Measurements from ENCODE around the gene SCAF4.
"Not testable (repeated sequence)": the region's sequence is repeated elsewhere in the genome, so short reads cannot be mapped to it uniquely, and the experiment has no call there.

Gene SCAF4

DNA sequence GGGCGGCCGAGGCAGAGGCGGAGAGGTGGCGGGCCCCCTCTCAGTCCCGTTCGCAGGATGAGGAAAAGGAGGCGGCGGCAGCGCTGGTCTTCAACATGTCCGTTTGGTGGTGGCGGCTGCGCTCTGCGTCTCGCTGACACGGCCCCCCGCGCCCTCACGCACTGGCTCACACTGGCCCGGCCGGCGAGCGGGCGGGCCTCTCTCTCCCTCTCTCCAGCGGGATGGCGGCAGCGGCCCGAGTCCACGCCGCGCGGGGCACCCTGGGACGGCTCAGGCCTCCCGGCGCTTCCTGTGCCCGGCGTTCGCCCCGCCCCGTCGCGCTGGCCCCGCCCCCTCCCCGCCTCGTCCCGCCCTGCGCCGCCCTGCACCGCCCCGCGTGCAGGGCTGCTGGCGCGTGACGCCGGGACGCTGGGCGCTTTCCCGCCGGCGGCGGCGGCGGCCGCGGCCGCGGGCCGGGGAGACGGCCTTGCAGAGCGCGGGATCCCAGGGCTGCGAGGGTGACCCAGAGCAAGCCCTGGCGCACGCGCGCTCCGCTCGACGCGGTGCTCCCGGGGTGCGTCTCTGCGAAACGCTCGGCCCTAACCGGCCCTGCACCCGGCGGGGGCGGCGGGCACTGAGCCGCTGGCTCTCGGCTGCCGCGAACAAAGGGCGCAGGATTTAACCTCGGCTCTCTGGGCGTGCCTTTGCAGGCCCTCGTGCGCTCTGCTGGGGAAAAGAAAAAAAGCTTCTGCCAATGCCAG is at the start of gene SCAF4:
Gene SCAF4 (minus strand): TSS at position 262 of the 740 bp plus-strand sequence. CDS start 426 bp downstream, outside the sequence.
- peak; percentile 97 for DNase-seq

DNA sequence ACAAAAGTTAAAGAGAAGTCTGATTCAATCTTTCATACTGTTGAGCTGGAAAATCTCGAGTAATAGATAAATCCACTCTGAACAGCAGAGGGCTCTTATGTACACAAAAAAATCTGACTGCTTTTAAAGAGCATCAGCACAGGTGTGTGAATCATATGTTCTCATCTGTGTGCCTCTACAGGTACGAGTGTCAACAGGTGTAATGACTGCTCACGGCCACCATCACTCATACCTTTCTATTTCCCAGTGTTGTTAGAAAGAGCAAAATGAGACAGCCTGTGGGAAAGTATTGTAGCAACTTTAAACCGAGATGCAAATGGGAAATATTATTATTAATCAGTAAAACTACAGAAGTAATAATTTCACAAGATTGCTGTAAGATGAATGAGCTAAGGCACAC is 49.0 kb upstream of the SCAF4 start:
- DNase-seq = no peak

- no peak for DNase-seq
These were observed 46.6 kb upstream of the SCAF4 start for GRCh38 chr21:31778546-31778945.

DNA sequence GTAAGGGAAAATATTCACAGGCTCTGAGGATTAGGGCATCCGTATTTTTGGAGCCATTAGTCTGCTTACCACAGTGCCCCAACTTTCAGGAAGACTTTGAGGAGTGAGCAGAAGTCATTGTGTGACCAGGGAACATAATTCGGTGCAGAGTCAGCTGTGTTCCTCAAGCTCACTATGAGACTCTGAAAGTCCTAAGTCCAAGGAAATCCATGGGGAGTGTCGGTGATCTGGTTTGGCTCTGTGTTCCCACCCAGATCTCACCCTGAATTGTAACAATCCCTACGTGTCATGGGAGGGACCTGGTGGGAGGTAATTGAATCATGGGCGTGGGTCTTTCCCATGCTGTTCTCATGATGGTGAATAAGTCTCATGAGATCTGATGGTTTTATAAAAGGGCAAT is 45.9 kb upstream of the SCAF4 start:
- no peak for DNase-seq

DNA sequence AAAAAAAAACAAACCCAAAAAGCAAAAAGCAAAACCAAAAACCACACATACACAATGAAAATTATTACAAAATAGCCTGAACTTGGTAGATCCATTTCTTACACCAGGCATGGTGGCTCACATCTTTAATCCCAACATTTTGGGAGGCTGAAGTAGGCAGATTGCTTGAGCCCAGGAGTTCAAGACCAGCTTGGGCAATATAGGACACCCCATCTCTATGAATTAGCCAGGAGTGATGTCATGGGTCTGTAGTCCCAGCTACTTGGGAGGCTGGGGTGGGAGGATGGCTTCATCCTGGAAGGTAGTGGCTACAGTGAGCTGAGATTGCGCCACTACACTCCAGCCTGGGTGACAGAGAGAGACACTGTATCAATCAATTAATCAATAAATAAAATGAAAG is 42.1 kb upstream of the SCAF4 start:
- DNase-seq = peak; percentile 43

- DNase-seq = peak; percentile 82
These were observed 41.0 kb upstream of the SCAF4 start for GRCh38 chr21:31772674-31773555.

- DNase-seq = no peak
These were observed 39.8 kb upstream of the SCAF4 start for GRCh38 chr21:31771685-31772084.

DNA sequence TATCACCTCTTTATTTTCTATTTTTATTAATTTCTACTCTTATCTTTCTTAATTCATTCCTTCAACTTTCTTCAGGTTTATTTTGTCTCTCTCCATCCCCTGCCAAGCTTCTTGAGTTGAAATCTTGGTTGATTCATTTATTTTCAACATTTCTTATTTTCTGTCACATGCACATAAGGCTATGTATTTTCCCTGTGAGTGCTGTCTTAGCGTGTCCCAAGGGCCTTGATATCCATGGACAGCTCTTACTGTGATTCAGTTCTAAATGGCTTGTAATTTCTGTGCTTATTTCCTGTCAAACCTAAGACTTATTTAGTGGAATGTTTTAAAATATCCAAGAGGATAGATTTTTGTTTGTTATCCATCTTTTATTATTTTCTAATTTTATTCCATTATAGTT is 36.8 kb upstream of the SCAF4 start:
- no peak for DNase-seq

DNA sequence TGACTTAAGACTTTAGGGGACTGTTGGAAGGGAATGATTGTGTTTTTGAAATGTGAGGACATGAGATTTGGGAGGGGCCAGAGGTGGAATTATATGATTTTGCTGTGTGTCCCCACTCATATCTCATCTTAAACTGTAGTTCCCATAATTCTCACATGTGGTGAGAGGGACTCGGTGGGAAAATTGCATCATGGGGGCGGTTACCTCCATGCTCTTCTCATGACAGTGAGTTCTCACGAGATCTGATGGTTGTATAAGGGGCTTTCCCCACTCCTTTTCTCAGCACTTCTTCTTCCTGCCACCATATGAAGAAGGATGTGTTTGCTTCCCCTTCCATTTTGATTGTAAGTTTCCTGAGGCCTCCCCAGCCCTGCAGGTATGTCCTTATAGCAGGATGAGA is 35.0 kb upstream of the SCAF4 start:
- peak; percentile 30 for DNase-seq

DNA sequence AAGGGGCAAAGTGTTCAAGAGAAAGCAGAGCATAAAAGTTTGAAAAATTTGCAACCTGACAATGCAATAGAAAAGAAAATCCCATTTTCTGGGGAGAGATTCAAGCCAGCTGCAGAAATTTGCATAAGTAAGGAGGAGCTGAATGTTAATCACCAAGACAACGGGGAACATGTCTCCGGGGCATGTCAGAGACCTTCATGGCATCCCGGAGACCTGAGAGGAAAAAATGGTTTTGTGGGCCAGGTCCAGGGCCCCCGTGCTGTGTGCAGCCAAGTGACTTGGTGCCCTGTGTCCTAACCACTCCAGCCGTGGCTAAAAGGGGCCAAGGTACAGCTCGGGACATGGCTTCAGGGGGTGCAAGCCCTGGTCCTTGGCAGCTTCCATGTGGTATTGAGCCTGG is 33.9 kb upstream of the SCAF4 start:
- DNase-seq = not testable (repeated sequence)

GRCh38 chr21:31760931-31761330 is 29.0 kb upstream of the SCAF4 start:
- DNase-seq = no peak

GRCh38 chr21:31756787-31757186 is 24.9 kb upstream of the SCAF4 start:
- DNase-seq = no peak

DNA sequence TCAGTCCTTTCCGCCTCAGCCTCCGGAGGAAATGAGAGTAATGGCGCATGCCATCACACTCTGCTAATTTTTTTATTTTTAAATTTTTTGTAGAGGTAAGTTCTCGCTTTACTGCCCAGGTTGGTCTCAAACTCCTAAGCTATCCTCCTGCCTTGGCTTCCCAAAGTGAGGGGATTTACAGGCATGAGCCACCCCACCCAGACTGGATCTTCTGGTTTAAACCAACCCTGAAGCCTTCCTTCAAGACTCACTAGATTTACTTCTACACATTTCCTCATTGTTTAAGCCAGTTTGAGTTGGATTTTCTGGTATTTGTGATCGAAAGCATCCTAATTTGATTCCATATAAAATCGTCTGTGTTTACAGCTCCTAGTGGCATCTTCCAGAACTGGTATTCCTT is 23.1 kb upstream of the SCAF4 start:
- DNase-seq = no peak

- DNase-seq = no peak
These were observed 22.7 kb upstream of the SCAF4 start for GRCh38 chr21:31754708-31754960.

- DNase-seq = peak; percentile 39
These were observed 22.2 kb upstream of the SCAF4 start for GRCh38 chr21:31753949-31754707.

GRCh38 chr21:31752967-31753366 is 21.0 kb upstream of the SCAF4 start:
- no peak for DNase-seq

GRCh38 chr21:31752352-31752751 is 20.4 kb upstream of the SCAF4 start:
- DNase-seq = peak; percentile 52

GRCh38 chr21:31750843-31751242 is 18.9 kb upstream of the SCAF4 start:
- DNase-seq = no peak

GRCh38 chr21:31744182-31744800 is 12.4 kb upstream of the SCAF4 start:
- peak; percentile 29 for DNase-seq

- no peak for DNase-seq
These were observed 11.8 kb upstream of the SCAF4 start for GRCh38 chr21:31743712-31744111.

GRCh38 chr21:31741116-31741515 is 9.2 kb upstream of the SCAF4 start:
- no peak for DNase-seq

DNA sequence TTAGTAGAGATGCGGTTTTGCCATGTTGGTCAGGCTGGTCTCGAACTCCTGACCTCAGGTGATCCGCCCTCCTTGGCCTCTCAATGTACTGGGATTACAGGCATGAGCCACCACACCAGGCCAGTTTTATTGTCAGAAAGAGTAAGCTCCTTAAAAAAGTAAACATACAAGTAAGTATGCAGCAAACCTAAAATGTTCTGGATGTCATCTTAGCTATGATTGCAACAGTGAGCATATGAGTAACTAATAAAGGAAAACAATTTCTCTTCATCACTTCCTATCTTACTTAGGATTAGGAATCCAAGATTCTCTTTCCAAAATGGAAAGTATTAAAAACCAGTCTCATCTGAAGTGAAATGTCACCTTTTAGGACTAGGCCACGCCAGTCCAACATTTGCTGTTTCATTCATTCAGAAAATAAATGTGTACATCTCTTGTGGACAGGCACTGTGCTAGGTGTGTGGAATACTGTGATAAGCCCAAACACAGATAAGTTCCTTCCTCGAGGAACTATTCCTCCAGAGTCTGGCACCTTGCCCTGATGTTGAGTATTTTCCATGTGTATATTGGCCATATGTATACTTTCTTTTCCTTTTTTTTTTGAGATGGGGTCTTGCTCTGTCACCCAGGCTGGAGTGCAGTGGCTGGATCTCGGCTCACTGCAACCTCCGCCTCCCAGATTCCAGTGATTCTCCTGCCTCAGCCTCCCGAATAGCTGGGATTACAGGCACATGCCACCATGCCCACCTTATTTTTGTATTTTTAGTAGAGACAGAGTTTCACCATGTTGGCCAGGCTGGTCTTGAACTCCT is 5.9 kb upstream of the SCAF4 start:
- not testable (repeated sequence) for DNase-seq

All from suppressor macrophage treated with lipopolysaccharide for 4 hours (primary cell).